HG03108 (cell line): ENCODE results near the gene PARD3.
"Not testable (repeated sequence)": the region's sequence is repeated elsewhere in the genome, so short reads cannot be mapped to it uniquely, and the experiment has no call there.

ENCODE experiments used
- ATAC-seq: cut with Tn5 transposase; IDR thresholded peaks from one replicate; pipeline ENCODE4 v1.9.1; 2021; ENCODE audit warnings: moderate library complexity; ENCODE audit not compliant: unreplicated experiment

The PARD3 gene

DNA sequence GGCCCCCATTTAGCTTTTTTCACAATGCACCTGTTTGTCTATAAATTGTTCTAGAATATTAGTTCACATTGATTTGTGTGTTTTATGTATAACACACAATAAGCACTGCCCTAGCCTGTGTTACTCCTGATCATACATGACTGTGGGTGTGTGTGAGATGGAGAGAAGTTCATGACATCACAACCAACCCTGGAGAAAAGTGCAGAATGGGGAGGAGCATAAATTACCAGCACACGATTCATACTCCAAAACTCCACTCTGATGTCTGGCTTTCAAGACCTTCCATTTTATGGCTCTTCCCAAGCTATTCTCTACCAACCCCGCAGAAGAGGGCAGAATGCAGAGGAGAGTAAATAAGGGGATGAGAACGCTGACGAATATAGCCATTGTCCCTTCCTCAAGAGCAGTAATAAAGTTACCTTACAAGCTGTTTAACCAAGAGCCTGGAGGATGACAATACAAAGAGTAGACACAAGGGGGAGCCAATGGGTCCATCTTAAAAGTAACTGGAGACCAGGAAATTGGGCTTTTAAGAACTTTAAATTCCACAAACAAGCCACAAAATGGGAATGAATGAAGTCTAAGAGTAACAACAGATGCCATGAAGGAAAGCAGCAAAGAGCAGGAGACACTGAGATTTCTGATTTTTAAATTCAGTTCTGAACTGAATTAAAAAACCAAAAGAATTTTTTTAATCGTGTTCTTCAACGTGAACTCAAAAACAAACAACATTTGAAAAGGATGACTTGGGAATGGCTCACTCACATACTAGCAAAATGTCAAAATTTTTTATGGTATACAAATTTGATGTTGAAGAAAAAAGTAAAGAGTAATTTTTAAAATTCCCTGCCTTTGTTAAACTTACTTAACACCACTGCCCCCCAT, 159.6 kb downstream of the PARD3 start:
- no peak for ATAC-seq

DNA sequence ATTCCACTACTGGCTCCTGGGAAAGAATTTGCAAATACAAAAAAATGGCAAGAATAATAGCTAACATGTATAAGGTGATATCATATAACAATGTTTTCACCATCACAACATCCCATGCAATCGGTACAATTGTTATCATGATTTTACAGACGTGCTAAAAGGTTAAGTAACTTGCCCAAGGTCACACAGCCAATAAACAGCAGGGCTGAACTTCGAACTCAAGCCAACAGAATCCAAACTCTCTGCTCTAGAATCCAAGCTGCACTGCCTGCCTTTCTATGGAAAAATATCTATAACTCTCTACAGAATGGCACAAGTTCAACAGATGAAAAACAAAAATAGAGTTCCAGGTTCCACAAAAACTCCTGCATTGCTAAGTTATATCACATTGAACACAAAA, 160.9 kb downstream of the PARD3 start:
- no peak for ATAC-seq

DNA sequence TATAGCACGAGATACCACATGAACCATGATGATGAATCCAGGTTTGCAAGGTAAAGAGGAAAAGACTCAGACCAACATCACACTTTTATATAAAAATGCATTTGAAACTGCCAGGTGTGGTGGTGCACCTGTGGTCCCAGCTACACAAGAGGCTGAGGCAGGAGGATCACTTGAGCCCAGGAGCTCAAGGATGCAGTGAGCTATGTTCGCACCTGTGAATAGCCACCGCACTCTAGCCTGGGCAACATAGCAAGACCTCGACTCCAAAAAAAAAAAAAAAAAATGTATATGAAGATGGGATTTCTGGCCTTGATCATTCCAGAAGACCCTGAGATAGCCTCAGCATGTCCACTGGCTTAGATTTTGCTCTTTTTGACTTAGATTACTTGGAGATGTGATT, 161.6 kb downstream of the PARD3 start:
- ATAC-seq: no peak

DNA sequence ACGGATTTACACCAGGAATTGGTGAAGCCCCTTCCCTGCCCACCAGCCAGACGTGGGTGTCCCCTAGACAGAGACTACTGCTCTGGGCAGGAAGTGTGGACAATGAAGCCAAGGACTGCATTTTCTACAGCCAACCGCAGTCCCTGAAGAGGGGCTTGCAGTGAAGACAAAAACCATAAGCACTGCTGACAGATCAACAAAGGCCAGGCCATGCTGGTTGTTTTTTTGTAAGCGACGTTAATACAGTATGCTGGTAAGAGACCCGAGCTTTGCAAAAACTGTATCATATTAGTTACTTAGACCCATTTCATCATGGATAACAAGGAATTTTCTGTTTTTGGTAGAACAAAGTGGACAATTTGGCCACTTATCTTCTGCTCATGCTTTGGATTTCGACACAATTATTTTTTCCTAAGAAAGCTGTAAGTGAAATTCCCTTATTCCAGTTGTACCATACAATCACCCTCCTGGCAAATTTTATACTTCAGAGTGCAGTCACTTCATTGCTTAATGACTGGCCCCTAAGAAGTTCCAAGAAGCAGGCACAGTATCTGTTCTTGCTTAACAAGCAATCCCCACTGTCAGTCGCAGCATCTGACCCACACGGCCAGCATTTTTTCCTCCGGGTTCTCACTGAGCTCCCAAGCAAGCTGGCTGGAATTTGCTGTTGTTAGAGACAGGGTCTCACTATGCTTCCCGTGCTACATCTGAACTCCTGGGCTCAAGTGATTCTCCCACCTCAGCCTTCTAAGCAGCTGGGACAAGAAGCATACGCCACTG, 163.5 kb downstream of the PARD3 start:
- no peak for ATAC-seq

DNA sequence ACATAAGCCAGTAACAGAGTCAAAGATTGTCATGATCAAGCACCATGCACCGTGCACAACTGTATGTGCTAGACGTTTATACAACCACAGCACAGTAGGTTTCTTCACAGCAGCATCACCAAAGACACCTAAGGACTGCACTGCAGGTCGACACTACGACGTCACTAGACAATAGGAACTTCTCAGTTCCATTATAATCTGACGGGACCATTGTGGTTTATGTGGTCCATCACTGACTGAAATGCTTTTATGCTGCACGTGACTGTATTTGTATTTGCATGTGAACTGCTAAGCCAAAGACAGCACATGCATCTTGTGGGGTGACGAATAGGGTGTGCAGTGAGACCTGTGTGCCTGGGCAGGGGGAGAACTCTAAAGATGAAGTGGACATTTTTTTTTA, 164.9 kb downstream of the PARD3 start:
- no peak for ATAC-seq

DNA sequence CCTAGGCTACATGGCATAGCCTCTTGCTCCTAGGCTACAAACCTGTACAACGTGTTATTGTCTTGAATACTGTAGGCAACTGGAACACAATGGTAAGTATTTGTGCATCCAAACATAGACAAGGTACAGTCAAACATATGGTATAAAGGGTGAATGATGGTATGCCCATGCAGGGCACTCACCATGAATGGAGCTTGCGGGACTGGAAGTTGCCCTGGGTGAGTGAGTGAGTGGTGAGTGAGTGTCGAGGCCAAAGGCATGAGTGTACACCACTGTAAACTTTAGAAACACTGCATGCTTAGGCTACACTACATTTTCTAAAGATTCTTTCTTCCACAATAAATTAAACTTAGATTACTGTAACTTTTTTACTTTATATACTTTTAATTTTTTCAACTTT, 165.7 kb downstream of the PARD3 start:
- no peak for ATAC-seq

DNA sequence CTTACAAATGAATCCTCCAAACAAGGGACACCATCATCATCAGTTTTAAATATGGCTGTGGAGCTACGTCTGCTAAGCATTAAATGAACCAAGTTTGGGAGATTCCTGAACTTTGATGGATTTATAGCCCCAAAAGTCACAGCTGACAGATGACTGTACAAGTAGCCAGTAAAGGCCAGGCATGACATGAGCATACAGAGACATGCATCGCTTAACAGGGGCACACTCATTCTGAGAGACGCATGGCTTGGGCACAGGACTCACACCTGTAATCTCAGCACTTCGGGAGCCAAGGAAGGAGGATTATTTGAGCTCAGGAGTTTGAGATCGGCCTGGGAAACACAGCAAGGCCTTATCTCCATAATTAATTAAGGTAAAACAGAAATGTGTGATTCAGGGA, 166.2 kb downstream of the PARD3 start:
- ATAC-seq: no peak

DNA sequence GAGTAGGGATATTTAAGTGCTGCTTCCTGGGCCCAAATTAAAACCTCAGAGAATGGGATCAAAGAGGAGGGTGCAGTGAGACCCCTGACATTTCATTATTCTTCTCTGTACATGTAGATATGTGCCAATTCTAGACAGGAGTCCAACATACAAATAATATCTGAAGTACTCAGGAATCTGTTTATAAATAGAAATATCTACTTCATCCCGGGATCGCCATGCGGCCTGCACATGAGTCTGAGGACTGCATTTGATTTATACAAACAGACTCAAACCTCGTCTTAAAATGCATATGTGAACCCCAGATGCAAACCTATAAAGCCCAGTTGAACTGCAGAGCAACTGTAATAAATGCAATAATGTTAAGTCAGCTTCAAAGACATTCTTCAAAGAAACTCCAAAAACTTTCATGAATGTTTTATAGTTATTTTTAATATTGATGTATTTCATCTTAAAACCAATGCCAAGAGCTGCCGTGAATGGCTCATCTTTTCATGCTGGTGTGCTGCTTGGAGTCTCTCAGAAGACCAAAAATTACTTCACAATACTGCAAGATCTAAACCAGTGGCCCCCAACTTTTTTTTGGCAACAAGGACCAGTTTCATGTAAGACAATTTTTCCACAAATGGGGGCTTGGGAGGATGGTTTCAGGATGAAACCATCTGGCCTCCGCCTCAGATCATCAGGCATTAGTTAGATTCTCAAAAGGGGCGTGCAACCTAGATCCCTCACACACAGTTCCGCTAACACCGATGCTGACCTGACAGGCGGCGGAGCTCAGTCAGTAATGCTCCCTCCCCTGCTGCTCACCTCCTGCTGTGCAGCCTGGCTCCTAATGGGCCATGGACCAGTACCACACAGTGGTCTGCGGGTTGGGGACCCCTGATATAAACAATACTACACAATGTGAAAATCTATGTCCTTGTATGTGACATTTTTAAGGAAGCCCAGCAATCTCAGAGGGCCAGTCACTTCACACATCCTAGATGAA, 166.9 kb downstream of the PARD3 start:
- no peak for ATAC-seq

DNA sequence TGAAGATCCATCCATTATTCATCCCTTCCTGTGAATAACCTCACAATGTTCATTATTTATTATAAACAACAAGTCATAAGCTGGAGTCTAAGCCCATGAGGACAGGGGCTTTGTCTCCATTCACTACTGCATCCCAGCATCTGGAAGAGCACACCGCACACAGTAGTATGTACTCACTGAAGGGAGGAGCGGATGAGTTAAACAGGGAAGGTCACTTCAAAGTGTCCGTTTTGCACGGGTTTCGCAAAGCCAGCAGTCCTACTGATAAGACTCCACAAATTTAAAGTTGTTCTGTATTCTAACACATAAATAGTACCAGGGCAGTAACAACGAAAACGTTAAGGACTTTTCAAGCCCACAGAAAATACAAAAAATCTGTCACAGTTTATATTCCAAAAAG, 167.9 kb downstream of the PARD3 start:
- no peak for ATAC-seq

DNA sequence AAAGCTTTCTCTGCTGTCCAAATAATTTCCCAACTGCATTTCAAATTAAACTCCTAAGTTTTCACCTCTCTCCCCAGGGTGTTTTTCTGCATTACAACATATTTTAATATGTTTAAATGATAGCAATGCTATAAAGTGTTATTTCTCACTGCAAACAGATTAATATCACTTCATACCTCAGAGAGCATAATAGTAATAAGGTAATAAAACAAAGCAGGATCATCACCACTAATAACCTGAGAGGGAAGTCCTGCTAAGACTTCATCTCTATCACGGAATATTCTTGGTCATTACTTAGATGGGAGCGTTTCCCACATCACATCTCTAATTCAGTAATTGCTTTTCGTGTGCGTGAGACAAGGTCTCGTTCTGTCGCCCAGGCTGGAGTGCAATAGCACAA, 168.8 kb downstream of the PARD3 start:
- ATAC-seq: no peak

DNA sequence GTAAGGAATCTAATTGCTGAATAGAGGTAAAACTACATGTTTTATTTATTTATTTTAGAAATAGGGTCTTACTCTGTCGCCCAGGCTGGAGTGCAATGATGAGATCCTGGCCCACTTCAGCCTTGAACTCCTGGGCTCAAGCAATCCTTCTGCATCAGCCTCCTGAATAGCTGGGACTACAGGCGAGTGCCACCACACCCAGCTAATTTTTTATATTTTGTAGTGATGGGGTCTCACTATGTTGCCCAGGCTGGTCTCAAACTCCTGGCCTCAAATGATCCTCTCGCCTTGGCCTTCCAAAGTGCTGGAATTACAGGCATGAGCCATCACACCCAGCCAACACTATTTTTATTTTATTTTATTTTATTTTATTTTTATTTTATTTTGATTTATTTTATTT, 170.3 kb downstream of the PARD3 start:
- ATAC-seq: not testable (repeated sequence)

DNA sequence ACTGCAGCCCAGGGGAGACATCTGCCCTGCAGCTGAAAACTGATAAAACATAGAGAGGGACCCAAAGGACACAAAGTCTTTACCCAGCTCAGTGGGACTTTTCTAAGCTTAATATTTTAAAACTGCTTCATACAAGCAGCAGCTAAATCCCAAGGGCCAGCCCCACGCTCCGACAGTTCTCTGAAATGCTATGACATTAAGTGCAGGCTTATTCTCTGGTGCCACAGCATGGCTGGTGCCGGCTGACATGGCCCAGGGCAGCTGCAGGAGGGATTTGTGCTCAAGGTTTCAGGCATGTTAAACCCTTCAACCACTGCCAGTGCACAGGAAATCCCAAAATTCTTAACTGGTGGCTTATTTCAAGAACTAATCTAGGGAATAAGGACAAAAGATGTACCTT, 170.9 kb downstream of the PARD3 start:
- no peak for ATAC-seq

DNA sequence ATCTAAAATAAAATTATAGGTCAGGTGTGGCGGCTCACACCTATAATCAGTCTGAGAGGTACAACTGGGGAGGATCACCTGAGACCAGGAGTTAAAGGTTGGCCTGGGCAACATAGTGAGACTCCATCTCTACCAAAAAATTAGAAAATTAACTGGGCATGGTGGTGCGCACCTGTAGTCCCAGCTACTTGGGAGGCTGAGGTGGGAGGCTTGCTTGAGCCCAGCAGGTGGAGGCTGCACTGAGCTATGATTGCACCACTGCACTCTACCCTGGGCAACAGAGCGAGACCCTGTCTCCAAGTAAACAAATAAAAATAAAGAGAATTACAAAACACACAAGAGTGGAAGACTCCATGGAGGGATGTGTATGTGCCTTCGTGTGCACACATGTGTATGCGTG, 171.5 kb downstream of the PARD3 start:
- ATAC-seq: no peak

DNA sequence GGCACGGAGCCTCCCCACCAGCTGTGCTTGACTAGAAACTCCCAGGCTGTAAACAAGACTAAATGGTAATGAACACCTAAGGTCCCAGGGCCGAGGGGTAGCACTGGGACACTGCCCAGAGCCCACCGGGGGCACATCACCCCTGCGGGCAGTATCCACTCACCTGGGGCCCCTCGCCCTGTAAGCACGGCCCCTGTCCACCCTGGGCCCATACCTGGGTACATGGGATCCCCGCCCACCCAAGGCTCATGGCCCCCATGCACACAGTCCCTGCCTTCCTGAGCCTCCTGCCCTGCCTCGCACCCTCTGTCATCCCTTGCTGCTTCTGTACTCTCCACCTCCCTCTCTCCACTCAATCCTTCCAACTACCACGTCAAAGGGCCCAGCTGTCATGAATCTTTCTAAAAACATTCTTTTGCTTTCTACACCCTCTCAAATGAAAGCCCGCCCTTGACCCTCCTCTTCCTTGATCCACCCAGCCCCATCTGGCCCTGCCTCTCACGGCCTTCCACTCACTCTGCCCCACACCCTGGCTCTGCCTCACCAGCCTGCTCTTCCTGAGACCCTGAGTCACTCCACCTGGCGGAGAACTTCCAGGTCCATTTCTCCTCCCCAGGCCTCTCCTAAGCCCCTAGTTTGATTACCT, 173.1 kb downstream of the PARD3 start:
- ATAC-seq: no peak

DNA sequence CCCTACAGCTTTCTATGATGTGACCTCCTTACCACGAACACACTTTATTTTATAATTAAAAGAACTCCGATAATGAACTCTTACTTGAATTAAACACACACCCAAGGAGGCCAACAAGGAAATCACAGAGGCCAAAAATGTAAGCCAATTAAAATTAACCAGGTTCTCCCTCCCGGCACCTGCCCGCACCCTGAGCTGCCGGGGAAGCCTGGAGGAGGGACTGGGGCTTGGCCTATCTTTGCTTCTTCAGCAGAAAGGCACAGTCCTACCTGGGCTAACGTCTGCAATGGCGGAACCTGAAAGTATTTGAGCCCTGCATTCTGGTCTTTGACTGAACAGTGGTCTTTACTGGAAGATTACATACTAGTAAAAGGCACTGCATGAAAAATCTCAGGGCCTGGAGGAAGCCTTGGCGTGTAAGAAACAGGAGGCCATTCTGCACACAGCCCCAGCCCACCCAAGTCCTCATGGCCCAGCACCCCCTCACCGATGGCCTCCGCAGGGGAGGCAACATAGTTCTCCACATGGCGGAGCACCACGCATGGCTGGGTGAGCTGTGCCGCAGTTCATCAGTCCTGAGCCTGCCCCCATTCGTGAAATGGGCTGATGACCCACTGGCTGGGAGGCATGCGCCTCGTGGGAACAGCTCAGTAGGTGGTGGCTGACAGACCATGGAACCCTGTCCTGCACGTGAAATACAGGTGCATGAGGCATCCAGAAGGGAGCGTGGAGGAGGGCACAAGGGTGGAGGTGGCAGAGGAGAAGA, 173.8 kb downstream of the PARD3 start:
- ATAC-seq: no peak

DNA sequence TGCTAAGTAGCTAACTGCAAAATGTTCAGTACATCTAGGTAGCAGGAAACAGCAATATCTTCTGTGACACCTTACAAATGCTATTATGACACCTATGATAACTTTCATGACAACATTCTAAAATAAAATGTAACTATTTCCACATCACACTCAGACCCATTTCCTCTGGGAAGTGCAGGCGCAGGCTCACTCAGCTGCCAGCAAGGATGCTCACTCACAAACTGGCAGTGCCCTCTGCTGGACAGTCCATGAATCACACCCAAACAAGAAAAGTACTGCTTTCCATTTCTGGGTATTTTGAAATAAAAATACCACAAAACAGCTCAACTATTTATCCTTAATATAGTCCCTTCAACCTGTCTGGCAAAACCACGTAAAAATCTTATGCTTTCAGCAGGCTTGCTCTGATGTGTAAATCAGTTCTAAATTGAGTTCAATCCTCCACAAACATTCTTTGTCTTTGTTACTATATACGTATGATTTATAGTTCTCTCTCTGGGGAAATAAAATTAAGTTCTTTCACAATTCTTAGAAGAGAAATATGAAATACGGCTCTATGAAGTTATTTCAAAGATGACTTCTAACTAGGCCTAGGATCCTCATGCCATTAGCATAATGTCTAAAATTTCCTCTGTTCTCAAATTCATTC, 176.6 kb downstream of the PARD3 start:
- no peak for ATAC-seq

DNA sequence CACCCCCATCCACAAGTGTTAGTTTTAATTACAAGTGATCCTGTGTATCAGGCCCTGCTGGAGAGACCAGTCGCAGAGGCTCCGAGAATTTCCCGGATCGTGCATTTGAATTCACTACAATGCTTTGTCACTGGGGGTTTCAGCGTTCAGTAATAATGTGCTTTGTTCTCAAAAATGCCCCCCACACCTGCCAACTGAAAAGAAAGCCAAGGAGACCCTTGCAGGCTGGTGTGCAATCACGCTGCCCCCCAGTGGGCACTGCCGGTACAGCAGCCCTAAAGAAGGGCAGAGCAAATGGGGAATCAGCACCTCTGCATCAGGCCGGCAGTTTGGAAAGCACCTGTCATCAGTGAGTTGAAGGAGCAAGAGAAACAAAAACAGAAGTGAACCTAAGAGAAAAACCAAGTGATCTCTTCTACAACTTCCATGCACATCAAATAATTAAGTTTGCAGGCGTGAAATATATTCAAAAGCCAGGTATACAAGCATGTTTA, 177.6 kb downstream of the PARD3 start:
- peak; percentile 71 for ATAC-seq

DNA sequence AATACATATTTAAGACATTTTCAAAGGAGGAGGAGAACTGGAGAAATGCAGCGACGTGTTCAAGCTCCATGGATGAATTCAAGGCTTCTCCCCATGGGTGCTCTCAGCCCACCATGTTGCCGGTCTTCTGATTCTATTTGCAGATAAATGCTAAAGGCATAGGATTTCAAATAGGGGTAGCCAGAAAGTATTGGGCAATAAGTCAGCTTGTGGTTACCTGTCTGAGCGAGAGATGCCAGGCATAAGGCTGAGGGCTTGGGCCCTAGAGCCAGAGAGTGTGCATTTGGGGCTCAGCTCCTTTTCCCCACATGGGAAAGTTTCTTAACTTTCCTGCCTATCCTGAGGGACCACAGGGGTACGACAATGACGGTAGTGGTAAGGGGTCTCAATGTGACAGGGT, 180.0 kb downstream of the PARD3 start:
- ATAC-seq: no peak

DNA sequence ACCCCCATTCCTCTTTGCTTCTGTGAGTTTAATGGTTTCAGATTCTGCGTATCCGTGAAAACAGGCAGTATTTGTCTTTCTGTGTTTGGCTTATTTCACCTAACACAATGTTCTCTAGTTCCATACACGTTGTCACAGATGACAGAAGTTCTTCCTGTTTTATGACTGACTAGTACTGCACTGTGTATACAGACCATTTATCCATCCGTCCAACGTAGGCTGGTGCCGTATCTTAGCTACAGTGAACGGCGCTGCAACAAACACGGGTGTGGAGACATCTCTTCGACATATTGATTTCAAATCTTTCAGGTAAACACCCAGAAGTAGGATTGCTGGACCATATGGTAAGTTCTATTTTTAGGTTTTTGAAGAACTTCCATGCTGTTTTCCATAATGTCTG, 181.7 kb downstream of the PARD3 start:
- no peak for ATAC-seq
